Activated CD4-positive, alpha-beta T cell treated with anti-CD3 and anti-CD28 coated beads, Interleukin-2, Interleukin-6, amounts not matched to agents 100 ng/mL and 50 ng/mL, durations not matched to agents 16 hours and 8 hours (primary cell): ENCODE results near the gene EVA1B.

Experiments used
- DNase-seq: peaks from one replicate; pipeline ENCODE4 v3.0.0-alpha.2; 2020

EVA1B gene, protein sequence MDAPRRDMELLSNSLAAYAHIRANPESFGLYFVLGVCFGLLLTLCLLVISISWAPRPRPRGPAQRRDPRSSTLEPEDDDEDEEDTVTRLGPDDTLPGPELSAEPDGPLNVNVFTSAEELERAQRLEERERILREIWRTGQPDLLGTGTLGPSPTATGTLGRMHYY

DNA sequence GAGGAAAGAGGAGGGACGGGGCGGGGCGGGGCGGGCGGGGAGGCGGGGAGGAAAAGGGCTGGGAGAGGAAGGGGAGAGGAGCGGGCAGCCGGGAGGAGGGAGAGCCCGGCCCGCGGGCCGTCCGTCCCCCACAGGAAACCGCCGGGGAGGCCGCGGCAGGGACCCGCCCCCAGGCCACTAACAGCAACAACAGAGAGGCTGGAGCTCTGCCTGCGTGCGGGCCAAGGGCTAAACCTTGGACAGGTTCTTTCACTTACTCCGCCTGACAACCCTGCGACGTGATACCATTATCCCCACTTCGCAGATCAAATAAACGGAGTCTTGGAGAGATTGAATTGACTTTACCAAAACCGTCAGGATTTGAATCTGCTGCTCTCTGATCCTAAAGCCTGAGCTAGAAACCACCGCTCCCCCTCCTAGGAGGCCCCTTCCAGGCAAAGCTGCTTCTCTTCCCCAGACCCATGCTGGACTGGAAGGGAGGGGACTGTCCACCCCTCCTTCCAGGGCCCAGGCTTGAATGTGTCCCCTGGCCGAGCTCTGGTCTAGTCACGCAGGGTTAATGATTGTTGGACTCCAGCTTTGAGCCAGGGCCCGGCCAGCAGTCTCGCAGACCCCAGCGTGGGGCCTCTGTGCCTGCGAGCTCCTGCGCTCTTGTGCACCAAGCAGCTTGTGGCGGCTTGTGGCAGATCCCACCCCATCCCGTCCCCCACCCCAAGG, at the start of gene EVA1B:
Gene EVA1B, minus strand, starts transcription at position 10 of the 717 bp plus-strand sequence. CDS start 608 bp downstream, outside the sequence.
- DNase-seq: peak; percentile 70

DNA sequence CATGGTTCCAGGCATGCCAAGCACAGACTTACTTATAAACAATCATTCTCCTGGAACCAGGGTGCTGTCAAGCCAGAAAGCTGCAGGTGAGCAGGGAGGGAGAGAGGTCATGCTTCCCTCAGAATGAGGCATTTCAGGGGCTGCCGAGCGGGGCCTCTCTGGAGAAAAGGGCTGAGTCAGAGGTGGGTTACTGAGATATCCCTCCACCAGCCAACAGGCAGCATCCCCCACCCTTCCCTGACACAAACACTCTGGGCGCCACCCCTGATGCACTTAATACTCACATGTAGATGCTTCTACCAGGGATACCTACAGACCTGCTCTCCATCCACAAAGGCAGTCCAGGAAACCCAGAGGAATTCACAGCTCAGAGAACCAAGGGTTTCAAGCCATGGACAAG, 49.2 kb upstream of the EVA1B start:
- DNase-seq: no peak

DNA sequence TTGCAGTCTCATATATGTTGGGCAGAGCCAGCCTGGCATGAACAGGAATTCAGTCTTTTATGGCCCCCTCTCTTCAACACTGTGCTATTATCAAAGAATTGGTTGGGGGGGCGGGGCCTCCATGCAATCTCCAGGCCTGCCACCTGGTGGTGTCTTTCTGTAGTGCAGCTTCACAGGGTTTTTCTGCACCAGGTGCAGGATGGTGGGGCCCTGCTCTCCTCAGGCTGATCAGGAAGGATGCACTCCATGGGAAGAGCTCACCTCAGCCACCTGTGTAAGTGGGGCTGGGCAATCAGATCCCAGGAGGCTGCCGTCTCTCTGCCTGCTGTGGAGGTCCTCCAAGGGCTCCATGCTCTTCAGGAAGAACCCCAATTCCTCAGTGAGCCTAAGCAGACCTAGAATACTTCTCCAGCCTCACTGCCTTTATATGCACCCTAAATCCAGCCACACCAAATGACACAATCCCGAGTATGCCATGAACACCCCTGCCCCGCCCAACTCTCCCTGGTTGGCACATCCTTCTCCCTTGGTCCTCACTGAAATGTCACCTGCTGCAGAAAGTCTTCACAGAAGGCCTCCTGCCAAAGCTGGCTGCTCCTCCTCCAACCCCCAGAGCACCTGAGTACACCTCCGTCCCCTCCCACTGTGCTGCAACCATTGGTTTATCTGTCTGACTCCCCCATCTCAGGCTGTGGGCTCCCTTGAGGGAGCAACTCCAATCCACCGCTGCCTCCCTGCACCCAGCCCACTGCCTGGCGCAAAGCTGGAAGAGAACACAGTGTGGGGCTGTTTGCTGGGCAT, 45.8 kb upstream of the EVA1B start:
- DNase-seq: peak; percentile 86

DNA sequence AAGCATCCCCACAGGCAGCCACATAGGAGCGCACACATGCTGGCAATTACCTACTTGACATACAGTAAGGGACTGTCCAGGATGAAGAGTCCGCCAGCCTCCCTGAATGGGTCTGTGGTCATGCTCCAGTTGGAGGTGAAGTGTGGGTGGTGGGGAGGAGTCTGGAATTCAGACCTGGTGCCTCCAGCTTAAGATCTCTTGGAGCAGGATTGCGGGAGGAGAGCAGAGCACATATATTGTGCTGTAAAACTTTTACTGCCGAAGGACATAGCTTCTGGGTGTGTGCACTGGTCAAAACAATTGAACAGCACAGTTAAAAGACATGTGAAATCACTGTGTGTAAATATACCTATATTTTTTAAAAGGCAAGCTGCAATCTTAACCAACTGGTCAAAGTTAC, 44.4 kb upstream of the EVA1B start:
- DNase-seq: no peak

DNA sequence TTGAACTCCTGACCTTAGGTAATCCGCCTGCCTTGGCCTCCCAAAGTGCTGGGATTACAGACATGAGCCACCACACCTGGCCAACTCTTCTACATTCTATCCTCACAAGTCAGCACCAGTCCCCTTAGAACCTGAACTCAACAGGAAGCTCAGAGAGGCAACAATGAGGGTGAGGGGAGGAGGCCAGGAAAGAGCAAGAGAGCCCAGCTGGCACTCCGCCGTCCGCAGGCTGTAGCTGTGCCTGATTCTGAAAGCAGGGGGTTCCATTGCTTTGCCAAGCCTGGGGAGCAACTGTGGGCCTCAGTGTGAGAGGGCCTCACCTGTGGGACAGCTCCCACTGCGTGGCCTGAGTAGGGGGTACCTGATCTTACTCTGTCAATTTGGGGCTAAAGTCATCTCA, 43.6 kb upstream of the EVA1B start:
- no peak for DNase-seq

DNA sequence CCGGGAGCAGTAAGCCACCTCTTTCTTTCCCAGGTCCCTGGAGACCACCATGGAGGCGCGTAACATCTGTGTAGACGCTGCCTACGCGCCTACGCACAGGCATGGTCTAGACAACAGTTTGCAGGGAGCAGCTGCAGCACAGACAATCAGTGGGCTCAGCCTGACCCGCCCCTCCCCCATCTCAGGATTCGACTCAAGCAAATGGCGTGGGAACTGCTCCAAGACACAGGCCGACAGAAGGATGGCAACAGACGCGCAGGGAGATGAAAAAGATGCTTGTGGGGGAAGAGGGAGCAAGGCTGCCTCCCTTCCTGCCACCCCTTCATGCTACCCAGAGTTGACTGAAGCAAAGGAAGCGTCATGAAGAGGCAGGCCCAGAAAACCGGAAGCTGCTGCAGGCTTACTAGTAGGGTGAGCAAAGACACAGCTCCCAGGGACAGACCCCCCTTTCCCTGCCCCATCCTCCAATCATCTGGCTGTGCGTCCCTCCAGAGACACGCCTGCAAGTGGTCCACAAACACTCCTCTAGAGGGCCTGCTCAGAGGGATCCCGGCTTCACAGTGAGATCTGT, 42.7 kb upstream of the EVA1B start:
- DNase-seq: peak; percentile 43

DNA sequence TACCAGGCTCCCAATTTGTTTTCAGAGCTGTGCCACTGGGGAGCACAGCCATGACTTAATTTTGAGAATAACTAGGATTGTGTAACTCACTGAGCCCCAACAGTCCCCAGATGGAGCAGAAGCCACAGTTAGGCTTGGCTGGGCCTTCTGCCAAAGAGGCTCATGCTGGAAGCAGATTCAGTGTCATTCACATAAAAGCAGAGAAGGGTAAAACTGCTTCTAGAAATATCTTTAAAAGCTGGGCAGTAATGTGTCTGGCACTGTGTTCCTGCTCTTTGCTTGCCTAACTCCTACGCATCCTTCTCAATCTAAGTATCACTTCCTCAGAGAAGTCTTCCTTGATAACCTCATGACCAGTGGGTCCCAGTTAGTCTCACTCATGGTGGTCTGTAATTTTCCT, 41.9 kb upstream of the EVA1B start:
- DNase-seq: no peak

DNA sequence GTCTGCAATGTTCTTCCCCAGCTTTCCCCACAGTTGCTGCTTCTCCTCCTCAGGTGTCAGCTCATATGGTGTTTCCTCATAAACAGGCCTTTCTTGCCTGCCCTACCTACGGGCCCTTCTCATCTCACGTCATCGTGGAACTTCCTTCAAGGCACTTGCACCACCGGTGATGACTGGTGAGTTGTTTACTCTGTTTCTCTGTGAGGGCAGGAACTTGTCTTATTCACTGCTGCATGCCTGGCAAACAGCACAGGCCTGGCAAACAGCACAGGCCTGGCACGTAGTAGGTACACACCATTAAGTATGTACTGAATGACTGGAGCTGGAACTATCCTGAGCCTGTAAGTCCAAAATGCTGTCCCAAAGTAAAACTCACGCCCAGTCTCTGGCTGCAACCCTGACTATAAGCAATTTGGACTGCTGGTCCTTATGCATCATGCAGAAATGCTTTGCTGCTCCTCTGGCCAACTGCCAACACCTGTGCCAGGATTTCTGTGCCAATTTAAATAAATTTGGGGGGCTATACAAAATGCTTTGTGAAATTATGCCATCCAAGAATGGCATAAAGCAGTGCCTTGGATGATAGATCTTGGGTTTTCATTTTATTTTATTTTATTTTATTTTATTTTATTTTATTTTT, 36.6 kb upstream of the EVA1B start:
- DNase-seq: no peak

DNA sequence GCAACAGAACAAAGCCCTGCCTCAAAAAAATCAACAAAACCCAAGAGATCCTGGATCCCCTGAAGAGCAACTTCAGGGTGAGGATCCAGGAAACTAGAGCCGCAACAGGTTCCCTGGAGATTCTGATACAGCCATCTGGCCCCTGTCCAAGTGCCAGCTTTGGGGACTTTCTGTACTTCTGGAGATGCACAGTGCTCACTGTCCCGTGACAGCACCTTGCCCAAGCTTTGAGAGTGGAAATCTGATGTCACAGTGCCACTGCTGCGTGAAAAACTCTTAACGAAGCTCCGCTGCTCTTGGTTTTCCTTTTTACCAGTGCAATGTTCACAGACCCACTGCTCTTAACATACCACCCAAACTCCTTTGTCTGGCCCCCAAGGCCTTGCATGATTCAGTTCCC, 35.9 kb upstream of the EVA1B start:
- no peak for DNase-seq

DNA sequence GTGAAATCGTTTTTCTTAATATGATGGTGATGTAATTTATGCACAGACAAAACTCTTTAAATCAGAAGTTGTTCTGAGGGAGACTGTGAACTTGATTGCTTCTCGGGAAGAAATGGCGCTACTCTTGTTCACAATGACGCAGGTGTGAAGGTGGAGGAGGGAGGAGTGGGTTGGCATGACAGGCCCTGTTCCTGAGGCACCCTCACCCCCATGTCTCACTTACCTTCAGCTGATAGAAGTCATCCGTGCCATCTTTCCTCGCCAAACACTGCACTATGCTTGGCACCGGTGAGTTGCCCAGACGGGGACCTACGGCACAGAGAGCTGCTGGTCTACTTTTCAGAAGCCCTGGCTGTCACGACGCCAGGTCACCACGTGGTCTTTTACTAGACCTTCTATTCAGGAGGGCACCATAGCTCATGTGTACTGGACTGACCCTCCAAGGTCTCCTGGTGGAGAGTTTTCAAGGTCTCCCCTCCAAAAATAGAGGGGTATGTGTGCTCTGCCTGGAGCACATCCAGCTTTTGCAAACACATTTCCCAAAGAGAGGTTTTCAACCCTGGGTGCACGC, 35.2 kb upstream of the EVA1B start:
- DNase-seq: no peak

DNA sequence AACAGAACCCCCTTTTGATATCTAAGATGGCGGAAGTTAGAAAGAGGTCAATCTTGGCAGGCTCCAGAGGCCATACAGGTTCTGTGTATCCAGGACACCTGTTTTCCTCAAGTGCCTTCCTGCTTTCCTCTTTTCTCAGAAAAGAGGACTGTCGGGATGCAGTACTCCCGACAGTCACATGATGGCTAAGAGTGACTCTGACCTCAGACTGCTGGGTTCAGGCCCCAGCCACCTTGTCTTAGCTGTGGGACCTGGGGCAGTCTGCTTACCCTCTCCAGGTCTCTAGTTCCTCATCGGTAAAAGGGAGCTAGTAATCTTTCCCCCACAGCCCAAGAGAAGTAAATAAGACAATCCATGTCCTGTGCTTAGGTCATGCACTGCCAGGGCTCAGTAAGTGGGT, 32.4 kb upstream of the EVA1B start:
- DNase-seq: no peak

DNA sequence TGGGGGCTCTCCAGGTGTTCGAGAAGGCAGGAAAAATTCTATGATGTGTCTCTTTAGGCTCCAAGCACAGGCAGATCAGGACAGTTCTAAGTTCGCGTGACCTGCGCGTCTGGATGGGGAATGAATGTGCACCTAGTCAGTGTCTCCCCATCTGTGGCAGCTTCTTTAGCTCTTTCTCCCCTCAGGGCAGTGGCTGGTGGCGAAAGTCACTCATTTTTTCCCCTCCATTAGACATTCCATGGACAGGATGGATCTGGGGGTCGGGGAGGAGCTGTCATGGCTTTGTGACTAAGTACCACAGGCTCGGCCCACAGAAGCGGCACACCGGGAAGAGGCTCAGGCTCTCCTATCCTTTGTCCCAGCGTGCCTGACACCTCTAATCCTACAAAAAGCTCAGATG, 31.0 kb upstream of the EVA1B start:
- no peak for DNase-seq

DNA sequence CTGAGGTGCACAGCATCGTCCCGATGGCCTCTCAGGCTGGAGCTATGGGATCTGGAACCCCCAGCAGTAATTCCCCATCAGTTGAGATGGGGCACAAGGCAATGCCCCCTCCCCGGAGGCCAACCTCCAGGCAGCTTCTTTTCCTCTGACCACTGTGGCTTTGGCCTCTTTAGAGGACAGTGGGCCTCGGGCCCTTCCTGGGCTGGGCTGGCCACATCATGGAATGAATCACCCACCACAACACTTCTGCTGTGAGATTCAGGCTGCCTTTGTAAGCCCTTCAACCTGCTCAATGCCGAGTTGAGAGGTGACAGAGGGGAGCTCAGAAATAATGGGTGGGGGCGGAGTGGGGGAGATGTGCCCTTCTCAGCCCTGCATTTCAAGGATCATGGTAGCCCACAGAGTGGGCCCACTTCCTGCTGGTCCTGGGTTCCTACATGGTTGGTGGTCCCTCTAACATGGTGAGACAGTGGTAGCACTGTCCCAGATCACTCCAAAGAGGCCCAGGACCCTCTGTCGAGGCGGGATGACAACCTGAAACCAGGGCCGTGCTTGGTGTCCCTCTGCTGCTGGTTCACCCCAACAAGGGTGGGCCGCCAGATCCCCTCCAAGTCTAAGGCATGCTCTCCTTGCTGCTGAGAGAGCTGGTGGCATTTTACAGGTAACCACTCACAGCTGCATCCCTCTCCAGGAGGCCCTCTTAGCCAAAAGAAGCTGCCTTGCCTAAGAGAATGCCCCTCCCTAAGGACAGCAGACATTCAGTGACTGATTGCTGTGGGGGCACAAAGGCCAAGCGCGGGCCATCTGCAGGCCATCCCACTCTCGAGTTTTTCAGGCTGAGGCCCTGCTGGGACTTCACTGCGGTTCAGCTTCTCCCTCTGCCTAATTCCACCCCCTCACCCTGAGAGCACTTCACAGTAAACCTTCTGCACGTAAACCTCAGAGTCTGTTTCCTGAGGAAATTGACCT, 29.7 kb upstream of the EVA1B start:
- DNase-seq: no peak

DNA sequence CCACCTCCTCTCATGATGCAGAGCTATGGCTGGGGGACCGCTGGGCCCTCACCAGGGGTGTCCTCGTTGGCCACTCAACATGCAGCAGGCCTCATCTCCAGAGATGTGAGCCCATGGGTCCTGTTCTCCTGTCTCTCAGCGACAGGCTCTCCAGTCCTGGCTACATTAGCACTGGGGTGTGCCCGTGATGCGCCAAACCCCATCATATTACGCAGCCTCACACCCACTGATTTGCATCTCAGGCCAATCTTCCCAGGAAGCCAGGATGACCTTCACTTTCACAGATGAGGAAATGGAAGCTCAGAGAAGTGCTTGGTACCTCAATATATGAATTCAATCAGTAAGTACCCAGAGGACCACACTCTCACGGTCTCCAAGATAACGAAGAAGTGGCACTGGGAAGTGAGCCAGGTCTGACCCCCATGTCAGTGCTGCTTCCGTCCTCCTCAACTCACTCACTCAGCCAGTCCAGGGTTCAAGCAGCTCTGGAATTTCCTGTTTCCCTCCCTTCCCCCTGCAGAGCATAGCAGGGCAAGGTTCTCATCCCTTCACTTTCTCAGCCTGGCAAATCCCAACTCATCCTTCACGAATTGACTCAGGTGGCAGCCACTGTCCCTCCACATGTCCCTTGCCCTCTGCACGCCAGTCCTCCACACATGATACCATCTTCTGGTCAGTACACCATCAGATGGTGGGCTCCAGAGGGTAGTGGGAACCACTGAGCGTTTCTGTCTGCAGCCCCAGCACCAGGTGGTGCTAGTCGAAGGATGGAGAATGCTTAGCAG, 28.9 kb upstream of the EVA1B start:
- DNase-seq: no peak

DNA sequence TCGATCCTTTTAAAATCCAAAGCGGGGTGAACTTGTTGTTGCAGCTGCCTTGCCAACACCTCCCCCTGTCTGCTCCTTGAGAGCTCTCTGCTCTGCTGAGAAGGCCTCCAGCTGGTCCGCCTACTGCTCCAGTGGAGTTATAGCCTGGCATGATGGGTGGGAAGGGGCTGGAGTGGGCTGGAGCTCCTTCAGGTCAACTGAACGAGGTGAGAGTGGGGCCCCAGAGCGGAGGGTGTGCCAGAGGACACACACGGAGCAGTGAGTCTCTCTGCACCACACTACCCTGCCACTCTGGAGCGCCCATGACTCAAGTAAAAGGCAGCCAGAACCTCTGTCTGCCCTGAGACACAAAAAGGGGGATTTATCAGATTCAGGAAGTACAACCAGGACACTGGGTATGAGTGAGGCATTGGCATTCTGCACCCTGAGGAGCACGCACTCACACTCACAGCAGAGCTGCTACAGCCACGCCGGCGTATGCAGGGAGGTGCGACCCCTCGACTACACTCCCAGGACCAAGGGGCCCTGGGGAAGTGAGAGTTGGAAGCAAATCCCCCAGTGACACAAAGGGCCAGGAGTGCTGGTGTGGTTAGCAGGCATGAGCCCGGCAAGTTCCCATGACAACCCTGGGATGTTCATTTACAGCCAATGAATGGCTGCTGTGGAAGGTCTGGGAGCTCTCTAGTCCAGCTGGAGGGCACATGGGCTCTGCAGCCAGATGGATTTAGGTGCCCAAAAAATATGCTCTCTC, 28.0 kb upstream of the EVA1B start:
- DNase-seq: no peak

DNA sequence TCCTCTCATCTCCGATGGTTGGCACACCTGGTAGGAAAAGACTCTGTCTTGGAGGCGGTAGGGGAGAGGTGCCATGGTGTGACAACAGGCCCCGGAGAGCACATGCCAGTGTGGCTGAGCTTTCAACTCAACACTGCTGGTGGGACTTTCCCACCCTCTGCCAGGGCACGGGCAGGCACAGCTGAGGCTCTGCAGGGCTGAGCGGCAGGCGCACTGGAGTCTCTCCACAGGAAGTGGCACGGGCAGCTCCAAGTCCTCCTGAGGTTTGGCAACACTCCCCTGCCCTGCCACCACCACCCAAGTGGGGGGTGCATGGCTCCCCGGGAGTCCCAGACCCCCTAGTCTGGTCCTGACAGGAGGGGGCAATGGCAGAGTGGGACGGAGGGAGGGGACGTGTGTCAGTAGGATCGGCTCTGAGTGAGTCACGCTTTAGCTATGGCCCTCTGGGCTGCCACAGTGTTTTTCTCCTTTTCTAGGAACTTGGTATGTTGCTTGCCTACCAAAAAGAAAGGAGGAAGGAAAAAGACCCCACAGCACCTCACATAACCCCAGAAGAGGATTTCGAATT, 27.3 kb upstream of the EVA1B start:
- DNase-seq: peak; percentile 71

DNA sequence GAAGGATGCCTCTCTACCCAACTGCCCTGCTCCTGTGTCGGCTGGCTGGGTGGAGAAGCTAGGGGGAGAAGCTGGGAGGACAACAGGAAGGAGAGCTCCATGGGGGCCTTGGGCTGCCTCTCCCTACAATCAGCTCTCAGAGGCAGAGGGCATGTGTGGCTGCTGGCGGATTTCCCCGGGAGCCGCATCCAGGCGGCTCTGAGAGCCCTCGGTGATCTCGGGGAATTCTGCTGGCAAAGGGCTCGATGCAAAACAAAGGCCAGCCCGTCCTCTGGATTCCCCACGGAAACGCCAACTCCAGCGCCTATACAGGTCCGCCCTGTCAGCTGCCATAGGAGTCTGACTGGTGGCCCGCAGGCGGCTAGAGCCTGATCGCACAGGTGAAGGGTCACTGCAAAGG, 26.4 kb upstream of the EVA1B start:
- DNase-seq: no peak

DNA sequence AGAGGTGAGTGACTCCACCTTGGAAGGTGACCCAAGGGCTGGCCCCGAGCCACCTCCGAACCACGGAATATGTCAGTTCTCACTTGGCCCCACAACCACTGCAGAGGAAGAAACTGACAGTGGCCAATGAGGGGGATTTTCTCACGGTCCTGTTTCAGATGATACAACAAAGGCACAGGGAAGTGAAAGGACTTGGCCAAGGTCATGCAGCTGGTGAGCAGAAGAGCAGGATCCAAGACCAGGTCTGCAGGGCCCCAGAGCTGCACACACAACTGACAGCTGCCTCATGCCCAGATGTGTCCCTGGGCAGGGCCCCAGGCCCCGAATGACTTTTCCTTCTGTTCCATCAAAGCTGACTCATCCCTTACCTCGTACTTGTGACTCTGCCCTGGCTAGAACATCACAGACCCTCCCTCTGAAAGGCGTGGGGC, 25.8 kb upstream of the EVA1B start:
- peak; percentile 31 for DNase-seq

DNA sequence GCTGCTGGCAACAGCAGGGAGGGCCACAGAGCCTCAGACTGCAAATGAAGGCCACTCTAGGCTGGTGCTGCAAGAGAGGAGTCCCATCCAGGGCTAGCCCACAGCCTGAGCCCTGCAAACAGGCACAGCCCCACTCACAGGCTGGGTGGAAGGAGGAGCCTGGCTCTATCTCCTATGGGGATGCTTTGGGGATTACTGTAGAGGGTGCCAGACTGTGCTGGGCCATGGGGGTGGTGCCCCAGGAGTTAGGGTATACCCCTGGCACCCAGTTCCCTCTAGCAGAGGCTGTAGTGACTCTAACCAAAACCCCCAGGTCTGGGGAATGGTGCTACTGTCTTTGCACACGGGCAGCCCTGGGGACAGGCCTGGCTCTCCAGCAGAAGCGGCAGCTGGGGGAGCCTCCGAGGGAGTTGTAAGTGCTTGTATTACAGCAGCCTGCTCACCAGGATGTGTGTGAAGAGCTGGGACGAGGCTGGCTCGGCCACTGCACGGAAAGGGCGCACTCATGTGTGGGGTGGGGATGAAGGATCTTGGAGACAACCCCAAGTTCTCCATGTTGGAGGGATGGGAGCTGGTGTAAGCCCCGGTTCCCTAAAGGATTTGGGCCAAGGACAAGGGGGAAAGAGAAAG, 23.4 kb upstream of the EVA1B start:
- no peak for DNase-seq
